ENCODE measurements around the gene SMAD6. TPM values are rescaled to one million over a fixed set of nuclear protein-coding genes. Genes with fewer than 3 reads are reported as not detected.

SMAD6 gene
- total RNA-seq, 1 experiment from 2014 or later = 8.9 TPM

GRCh38 chr15:66700412-66700801 is 1.6 kb upstream of the SMAD6 start:
- Histone ChIP-seq H3K9me3 (no peaks in the 10 kb centered on the region), H3K27me3 (replicated peaks; ENCODE audit: control insufficient read depth, insufficient read depth, low read length) (no peaks in the 10 kb centered on the region), H3K36me3 (ENCODE audit: control insufficient read depth, insufficient read depth, low read length) (no peaks in the 10 kb centered on the region), H3K4me3 (ENCODE audit: low read depth, low read length) (peak overlapping the region; percentile 70), H3K4me1 (peaks cover 13% of the 10 kb centered on the region)
- Mint-ChIP-seq H3K4me1 (ENCODE audit: low read depth, unreplicated experiment) (peaks cover 19% of the 10 kb centered on the region), H3K27me3 (ENCODE audit: insufficient read depth, unreplicated experiment) (no peaks in the 10 kb centered on the region), H3K9me3 (ENCODE audit: unreplicated experiment) (no peaks in the 10 kb centered on the region), H3K36me3 (ENCODE audit: insufficient read depth, unreplicated experiment) (peaks cover 7% of the 10 kb centered on the region), H3K4me3 (ENCODE audit: unreplicated experiment) (peak overlapping the region; percentile 91), H3K27ac (ENCODE audit: unreplicated experiment) (no peak overlapping the region)
- POLR2A ChIA-PET = interaction anchor here (0.7 to 1.1 kb wide), 3 partner anchors 71 to 103 kb away, joined by 3 read pairs; no protein-coding TSS in a partner anchor
- DNase-seq = no peak
- CTCF ChIA-PET = interaction anchor here (1.0 to 2.9 kb wide), 4 partner anchors 14 to 151 kb away, joined by 3 to 15 read pairs (median 5); no protein-coding TSS in a partner anchor
- TF ChIP-seq CTCF (IDR thresholded peaks at IDR 0.05; ENCODE audit: insufficient read depth in 1 of 2, low read depth in 1 of 2, low read length in 1 of 2, severe bottlenecking in 1 of 2, unreplicated experiment in 1 of 2) = no peak
- intact Hi-C loops (cut with micrococcal nuclease; ENCODE audit: unreplicated experiment) = loop anchor here (5.0 kb wide), 1 partner anchor 152 kb away; no protein-coding TSS in a partner anchor
- BruUV-seq (replicated peaks) = no TSS peak

GRCh38 chr15:66700802-66701421 is 1.1 kb upstream of the SMAD6 start:
- peak; percentile 96 to 98 for DNase-seq
- Mint-ChIP-seq H3K4me1 (ENCODE audit: low read depth, unreplicated experiment) (peaks cover 24% of the 10 kb centered on the region), H3K27me3 (ENCODE audit: insufficient read depth, unreplicated experiment) (no peaks in the 10 kb centered on the region), H3K36me3 (ENCODE audit: insufficient read depth, unreplicated experiment) (peaks cover 7% of the 10 kb centered on the region), H3K4me3 (ENCODE audit: unreplicated experiment) (peak overlapping the region; percentile 91), H3K9me3 (ENCODE audit: unreplicated experiment) (no peaks in the 10 kb centered on the region), H3K27ac (ENCODE audit: unreplicated experiment) (no peak overlapping the region)
- no TSS peak for BruUV-seq (replicated peaks)
- ChIA-PET POLR2A (interaction anchor here (0.7 to 1.1 kb wide), 3 partner anchors 70 to 103 kb away, joined by 3 read pairs; no protein-coding TSS in a partner anchor), CTCF (interaction anchor here (0.6 to 2.9 kb wide), 5 partner anchors 15 to 151 kb away, joined by 3 to 15 read pairs (median 4); no protein-coding TSS in a partner anchor)
- no peaks in the 10 kb centered on the region for H3K9me3 ChIP-seq
- intact Hi-C loops (cut with micrococcal nuclease; ENCODE audit: unreplicated experiment) = loop anchor here (5.0 kb wide), 1 partner anchor 151 kb away; no protein-coding TSS in a partner anchor
- no peaks in the 10 kb centered on the region for H3K27me3 ChIP-seq (replicated peaks; ENCODE audit: control insufficient read depth, insufficient read depth, low read length)
- peaks cover 13% of the 10 kb centered on the region for H3K4me1 ChIP-seq
- peak overlapping the region; percentile 74 for H3K4me3 ChIP-seq (ENCODE audit: low read depth, low read length)
- no peak for TF ChIP-seq CTCF (IDR thresholded peaks at IDR 0.05; ENCODE audit: insufficient read depth in 1 of 2, low read depth in 1 of 2, low read length in 1 of 2, severe bottlenecking in 1 of 2, unreplicated experiment in 1 of 2)
- H3K36me3 ChIP-seq (ENCODE audit: control insufficient read depth, insufficient read depth, low read length) = no peaks in the 10 kb centered on the region

DNA sequence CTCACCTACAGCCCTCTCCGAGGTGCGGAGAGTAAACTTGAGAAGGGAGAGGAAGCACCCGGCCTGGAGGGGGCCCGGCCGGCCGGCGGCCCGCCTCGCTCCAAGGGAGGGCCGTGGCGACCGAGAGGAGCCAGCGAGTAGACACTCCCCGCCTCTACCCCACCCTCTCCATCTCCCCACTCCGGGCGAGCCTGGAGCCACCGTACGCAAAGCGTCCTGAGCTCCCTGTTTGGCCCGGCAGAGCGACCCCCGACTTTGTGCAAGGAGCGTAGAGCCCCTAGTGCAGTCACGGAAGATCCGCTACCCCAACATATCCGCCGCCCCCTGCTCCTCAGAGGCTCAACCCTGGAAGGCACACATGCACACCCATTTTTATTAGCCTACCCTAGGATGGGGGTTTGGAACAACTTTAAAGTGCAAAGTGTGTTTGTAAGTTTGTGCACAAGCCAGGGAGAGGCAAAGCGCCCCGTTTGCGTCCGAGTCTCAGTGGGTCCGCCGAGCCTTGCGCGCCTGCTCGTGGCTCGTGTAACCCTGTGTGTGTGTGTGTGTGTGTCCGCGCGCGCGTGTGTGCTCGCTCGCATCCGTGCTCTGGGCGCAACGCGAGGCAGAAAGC is 508 bp upstream of the SMAD6 start:
- no peaks in the 10 kb centered on the region for H3K9me3 Mint-ChIP-seq (ENCODE audit: unreplicated experiment)
- ChIA-PET POLR2A (interaction anchor here (1.0 to 1.6 kb wide), 3 partner anchors 71 to 102 kb away, joined by 3 to 6 read pairs (median 3); no protein-coding TSS in a partner anchor), CTCF (interaction anchor here (0.6 to 2.9 kb wide), 8 partner anchors 15 to 150 kb away, joined by 3 to 15 read pairs (median 4); no protein-coding TSS in a partner anchor)
- Histone ChIP-seq H3K9me3 (no peaks in the 10 kb centered on the region), H3K4me3 (ENCODE audit: low read depth, low read length) (peak overlapping the region; percentile 74), H3K27me3 (replicated peaks; ENCODE audit: control insufficient read depth, insufficient read depth, low read length) (no peaks in the 10 kb centered on the region), H3K36me3 (ENCODE audit: control insufficient read depth, insufficient read depth, low read length) (no peaks in the 10 kb centered on the region), H3K4me1 (peaks cover 17% of the 10 kb centered on the region)
- peak in 1 of 2 experiments; percentile 49 for DNase-seq
- H3K36me3 Mint-ChIP-seq (ENCODE audit: insufficient read depth, unreplicated experiment) = peaks cover 7% of the 10 kb centered on the region
- TF ChIP-seq CTCF (IDR thresholded peaks at IDR 0.05; ENCODE audit: insufficient read depth in 1 of 2, low read depth in 1 of 2, low read length in 1 of 2, severe bottlenecking in 1 of 2, unreplicated experiment in 1 of 2) = no peak
- intact Hi-C loops (cut with micrococcal nuclease; ENCODE audit: unreplicated experiment) = loop anchor here (1.0 to 5.0 kb wide), 3 partner anchors 69 to 151 kb away; no protein-coding TSS in a partner anchor
- H3K27me3 Mint-ChIP-seq (ENCODE audit: insufficient read depth, unreplicated experiment) = no peaks in the 10 kb centered on the region
- BruUV-seq (replicated peaks) = no TSS peak
- H3K27ac Mint-ChIP-seq (ENCODE audit: unreplicated experiment) = peak overlapping the region; percentile 79
- peaks cover 24% of the 10 kb centered on the region for H3K4me1 Mint-ChIP-seq (ENCODE audit: low read depth, unreplicated experiment)
- peak overlapping the region; percentile 91 for H3K4me3 Mint-ChIP-seq (ENCODE audit: unreplicated experiment)

Data from Caco-2 (cell line).